ENCODE data around the gene ZNF620.
"Not testable (repeated sequence)": the region's sequence is repeated elsewhere in the genome, so short reads cannot be mapped to it uniquely, and the experiment has no call there.

The ZNF620 gene

DNA sequence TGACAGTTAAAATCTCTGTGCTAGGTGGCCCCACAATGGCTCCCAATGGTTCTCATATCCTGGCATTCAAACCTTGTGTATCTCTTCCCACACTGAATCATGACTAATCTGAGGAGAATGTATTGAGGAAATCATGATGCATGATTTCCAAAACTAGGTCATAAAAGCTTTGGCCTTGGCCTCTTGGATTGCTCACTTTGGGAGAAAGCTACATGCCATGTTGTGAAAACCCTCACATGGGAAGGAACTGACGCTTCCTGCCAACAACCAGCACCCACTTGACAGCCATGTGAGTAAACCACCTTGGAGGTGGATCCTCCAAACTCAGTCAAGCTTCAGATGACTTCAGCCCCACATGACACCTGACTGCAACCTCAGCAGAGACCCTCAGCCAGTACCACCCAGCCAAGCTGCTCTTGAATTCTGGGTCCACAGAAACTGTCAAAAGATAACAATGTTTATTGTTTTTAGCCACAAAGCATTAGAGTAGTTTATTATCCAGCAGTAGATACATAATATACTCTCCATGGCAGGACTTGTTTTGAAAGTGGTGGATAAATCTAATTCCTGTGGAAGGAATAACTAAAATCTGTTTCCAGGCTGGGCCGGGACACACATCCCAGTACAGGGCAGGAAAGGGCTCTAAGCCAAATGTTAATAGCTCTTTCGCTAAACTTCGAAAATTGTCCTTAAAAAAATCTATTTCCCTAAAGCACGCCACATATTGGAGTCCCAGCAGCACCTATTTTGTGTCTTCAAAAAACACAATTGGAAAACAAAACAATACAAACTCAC is 1.0 kb upstream of the ZNF620 start:
- DNase-seq: no peak

DNA sequence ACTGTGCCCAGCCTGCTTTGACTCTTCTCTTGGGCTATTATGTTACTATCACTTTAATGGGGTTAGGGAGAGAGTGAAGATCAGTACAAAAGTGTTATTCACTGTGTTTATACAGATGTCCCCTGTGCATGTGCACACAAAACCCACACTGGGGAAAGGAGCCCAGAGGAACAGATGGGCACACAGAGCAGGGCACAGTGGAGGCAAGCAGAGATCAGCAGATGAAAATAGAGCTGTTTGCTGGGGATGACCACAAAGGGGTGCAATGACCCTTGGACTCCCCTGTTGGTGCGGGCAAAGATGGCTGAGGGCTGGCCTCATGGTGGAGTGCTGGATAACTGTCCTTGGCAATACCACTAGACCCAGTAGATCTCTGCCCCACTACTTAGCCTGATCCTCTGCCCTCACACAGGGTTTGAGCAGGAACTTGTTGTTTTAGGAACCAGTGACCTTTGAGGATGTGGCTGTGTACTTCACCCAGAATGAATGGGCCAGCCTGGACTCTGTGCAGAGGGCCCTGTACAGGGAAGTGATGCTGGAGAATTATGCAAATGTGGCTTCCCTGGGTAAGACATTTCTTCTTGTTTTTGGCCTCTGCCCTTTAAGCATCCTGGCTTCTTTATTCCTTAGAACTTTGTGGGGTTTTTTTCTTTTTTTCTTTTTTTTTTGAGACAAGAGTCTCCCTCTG is 5.3 kb downstream of the ZNF620 start:
- DNase-seq: no peak

GRCh38 chr3:40516201-40516600 is 10.4 kb downstream of the ZNF620 start:
- DNase-seq: no peak

GRCh38 chr3:40518067-40518466 is 12.2 kb downstream of the ZNF620 start:
- DNase-seq: no peak

DNA sequence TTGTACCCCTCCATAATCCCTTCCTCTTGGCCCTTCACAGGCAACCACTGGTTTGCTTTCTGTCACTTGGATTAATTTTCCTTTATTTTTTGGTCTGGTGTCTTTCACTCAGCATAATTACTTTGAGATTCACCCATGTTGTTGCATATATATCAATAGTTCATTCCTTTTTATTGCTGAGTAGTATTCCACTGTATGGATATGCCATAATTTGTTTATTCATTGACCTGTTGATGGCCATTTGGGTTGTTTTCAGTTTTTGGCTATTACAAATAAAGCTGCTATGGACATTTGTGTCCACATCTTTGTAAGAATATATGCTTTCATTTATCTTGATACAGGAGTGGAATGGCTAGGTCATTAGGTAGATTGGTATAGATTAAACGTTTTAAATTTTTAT is 13.0 kb downstream of the ZNF620 start:
- no peak for DNase-seq

- DNase-seq: no peak
These were observed 15.4 kb downstream of the ZNF620 start for GRCh38 chr3:40521254-40521653.

DNA sequence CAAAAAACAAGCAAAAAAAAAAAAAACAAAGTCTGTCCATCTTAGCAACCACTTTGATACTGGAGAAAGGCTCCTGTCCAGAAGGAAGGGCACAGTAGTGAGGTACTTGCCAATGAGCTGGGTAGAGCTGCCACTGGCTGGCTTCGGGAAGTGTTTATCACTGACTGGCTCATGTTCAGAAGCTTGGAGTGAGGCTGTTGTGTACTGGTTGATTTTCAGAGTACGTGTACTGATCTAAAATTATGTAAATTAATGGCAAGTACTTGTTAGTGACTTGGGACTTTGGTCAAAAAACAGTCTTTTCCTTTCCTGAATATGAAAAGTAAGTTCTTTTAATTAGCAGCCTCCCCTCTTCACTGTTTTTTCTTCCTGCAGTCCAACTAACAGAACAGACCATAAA is 17.9 kb downstream of the ZNF620 start:
- no peak for DNase-seq

DNA sequence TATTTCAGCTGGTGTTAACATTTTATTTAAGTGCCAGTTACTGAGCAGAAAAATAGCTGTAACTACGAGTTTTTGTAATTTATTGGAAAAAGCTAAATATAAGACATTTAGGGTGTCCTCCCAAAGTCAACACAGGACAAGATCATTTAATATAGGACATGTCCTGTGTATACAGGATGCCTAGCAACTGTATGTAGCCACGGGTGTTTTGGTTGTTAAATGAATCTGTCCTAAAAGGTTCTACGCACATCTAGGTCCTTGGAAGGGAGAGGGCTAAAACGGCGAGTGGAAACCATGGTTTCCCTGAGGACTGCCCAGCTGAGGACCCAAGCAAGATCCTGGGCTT is 18.4 kb downstream of the ZNF620 start:
- DNase-seq: no peak

- DNase-seq: peak; percentile 87 to 88
These were observed 18.9 kb downstream of the ZNF620 start, which contains the start of gene ZNF621 for GRCh38 chr3:40524568-40525285. Gene ZNF621 (plus strand): TSS chr3:40524960. CDS start chr3:40525841, 881 bp downstream.

- no peak for DNase-seq
These were observed 22.6 kb downstream of the ZNF620 start for GRCh38 chr3:40528426-40528825.

DNA sequence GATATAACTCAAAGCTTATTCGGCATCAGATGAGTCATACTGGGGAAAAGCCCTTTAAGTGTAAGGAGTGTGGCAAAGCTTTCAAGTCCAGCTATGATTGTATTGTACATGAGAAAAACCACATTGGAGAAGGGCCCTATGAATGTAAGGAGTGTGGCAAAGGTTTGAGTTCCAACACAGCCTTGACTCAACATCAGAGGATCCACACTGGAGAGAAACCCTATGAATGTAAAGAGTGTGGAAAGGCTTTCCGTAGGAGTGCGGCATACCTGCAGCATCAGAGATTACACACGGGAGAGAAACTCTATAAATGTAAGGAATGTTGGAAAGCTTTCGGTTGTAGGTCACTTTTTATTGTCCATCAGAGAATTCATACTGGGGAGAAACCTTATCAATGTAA is 26.4 kb downstream of the ZNF620 start:
- no peak for DNase-seq

DNA sequence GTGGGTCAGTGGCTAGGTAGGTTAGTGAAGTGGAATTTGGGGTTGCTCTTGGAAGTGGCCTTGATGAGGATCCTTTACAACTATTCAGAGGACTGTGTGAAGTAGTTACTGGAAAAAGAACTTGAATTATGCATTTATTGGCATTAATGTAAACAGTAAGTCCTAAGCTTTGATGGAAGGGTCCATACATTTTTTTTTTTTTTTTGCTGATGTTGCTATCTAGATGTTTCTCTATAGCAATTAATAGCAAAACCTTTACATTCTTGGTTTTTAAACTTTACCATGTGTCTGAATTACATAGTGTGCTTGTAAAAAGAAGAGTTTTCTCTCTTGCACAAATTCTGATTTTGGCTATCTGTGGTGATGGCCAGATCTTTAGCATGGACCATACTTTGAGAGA is 28.4 kb downstream of the ZNF620 start:
- DNase-seq: no peak

GRCh38 chr3:40546816-40547215 is 41.0 kb downstream of the ZNF620 start:
- no peak for DNase-seq

- no peak for DNase-seq
These were observed 44.3 kb downstream of the ZNF620 start for GRCh38 chr3:40550167-40550566.

GRCh38 chr3:40557575-40558161 is 51.8 kb downstream of the ZNF620 start:
- no peak for DNase-seq

DNA sequence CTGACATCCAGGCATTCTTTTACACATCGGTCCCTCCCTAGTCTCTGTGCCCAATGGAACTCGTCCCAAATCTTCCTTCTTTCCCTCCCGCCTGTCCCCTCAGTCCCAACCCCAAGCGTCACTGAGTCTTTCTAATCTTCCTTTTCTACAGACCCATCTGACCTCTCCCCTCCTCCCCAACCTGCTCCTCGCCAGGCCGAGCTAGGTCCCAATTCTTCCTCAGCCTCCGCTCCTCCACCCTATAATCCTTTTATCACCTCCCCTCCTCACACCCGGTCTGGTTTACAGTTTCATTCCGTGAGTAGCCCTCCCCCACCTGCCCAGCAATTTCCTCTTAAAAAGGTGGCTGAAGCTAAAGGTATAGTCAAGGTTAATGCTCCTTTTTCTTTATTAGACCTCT is 56.6 kb downstream of the ZNF620 start:
- not testable (repeated sequence) for DNase-seq

DNA sequence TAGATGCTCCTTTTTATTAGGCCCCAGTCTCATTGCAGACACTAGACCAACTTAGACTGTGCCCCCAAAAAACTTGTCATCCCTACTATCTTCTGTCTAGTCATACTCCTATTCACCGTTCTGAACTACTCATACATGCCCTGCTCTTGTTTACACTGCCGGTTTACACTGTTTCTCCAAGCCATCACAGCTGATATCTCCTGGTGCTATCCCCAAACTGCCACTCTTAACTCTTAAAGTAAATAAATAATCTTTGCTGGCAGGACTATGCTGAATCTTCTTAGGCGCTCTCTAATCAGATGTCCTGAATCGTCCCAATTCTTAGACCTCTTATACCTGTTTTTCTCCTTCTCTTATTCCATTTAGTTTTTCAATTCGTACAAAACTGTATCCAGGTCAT is 59.8 kb downstream of the ZNF620 start:
- DNase-seq: not testable (repeated sequence)

- no peak for DNase-seq
These were observed 60.9 kb downstream of the ZNF620 start for GRCh38 chr3:40566694-40567093.
